IPS-20b (cell line): ENCODE results near the gene C1QTNF12.
A peak's percentile ranks its signal among the peaks of the same experiment; 100 is the strongest.

Experiments used
- H3K27ac ChIP-seq: one replicate; pipeline ENCODE4 v1.5.1; 2013; ENCODE audit warnings: low read length
- H3K27me3 ChIP-seq: 2 replicates; pipeline ENCODE4 v1.6.1; 2013; ENCODE audit warnings: mild to moderate bottlenecking, low read length, inconsistent platforms; ENCODE audit not compliant: insufficient read depth
- H3K36me3 ChIP-seq: 2 replicates; pipeline ENCODE4 v1.6.1; 2013; ENCODE audit warnings: low read depth, mild to moderate bottlenecking, inconsistent platforms, low read length, moderate library complexity; ENCODE audit not compliant: insufficient read depth
- H3K4me1 ChIP-seq: 2 replicates; pipeline ENCODE4 v1.6.1; 2013; ENCODE audit warnings: mild to moderate bottlenecking, control low read depth, inconsistent platforms, low read length, moderate library complexity; ENCODE audit not compliant: insufficient read depth
- H3K4me3 ChIP-seq: 2 replicates; pipeline ENCODE4 v1.5.1; 2013; ENCODE audit warnings: mild to moderate bottlenecking, low read length, inconsistent platforms
- H3K9ac ChIP-seq: 2 replicates; pipeline ENCODE4 v1.6.1; 2013; ENCODE audit warnings: low read depth, mild to moderate bottlenecking, inconsistent platforms, low read length, moderate library complexity
- H3K9me3 ChIP-seq: 2 replicates; pipeline ENCODE4 v1.6.1; 2013; ENCODE audit warnings: mild to moderate bottlenecking, low read depth, low read length, inconsistent platforms; ENCODE audit not compliant: insufficient read depth

C1QTNF12 gene

DNA sequence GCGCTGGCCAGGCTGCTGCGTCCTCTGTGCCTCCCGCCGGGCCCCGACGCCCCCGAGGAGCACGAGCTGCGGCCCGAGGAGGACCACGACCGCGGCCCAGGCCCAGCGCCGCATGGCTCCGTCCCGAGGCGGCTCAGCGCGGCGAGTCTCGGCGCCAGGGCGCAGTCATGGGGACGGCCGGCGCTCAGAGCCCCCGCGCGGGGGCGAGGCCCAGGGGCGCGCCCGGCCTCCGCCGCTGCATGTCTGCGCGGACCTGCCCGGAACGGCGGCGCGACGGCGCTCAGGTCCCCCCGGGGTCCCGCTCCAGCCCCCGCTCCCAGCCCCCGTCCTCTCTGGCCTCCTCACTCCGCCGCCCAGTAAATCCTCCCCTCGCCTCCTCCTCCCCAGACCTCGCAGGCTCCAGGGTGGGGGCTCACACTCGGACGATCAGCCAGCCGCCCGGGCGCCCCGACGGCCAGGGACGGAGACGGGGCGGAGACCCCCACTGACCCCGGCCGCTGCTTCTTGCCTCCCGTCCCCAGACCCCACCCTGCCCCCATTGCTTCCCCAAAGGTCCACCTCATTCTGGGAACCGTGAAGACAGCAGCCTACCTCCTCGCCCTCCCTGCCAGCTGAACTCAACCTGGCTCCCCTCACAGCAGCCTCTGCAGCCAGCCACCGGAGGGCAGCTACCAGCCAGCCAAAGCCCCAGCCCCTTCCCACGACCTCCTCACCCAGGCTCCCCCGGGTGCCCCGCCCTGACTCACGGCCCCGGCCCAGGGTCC, at the start of gene C1QTNF12:
Gene C1QTNF12 (minus strand): TSS at position 146 of the 764 bp plus-strand sequence. CDS start 32 bp downstream, at position 114.
- Histone ChIP-seq H3K4me1 (no peaks in the 10 kb centered on the region), H3K4me3 (peak within 1 kb of the TSS; percentile 14; the same call in 1 of the 2 replicates), H3K27ac (no peak within 1 kb of the TSS), H3K9me3 (no peaks in the 10 kb centered on the region), H3K36me3 (no peaks in the 10 kb centered on the region), H3K27me3 (peaks cover 29% of the 10 kb centered on the region), H3K9ac (no peak within 1 kb of the TSS)

DNA sequence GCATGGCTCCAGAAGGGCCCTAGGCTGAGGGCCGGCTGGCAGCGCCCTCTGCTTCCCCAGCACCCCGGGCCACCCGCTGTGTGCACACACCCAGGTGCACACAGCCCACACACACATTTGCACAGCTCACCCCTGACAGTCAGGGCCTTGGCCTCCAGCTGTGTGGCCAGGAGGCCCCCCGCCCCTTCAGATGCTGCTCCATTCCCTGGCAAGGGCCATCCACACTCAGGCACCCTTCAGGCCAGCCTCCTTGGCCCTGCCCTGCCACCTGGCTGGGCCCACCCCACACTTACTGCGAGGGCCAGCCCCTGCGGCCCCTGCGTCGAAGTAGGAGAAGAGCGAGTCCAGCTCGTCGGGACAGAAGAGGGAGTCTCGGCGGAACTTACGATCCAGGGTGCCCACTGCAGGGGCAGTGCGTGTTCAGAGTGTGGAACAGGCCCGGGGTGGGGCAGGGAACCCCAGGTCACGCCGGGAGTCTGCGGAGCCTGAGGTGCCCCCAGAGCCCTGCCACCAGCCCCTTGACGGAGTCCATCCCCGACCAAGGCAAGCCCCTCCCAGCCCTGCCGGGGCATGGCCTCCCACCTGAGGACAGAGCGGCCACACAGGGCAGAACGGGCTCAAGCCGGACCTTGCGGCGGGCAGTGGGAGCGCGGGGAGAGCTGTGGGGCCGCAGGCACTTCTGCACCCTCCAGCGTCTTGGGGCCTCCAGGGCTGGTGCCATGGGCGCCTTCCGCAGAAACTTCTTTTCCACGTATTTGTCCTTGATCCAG, 48.8 kb upstream of the C1QTNF12 start:
- Histone ChIP-seq H3K27me3 (no peaks in the 10 kb centered on the region), H3K9ac (no peak overlapping the region), H3K9me3 (no peaks in the 10 kb centered on the region), H3K4me3 (no peak overlapping the region), H3K27ac (no peak overlapping the region), H3K36me3 (no peaks in the 10 kb centered on the region), H3K4me1 (no peaks in the 10 kb centered on the region)

- Histone ChIP-seq H3K4me1 (no peaks in the 10 kb centered on the region), H3K27me3 (no peaks in the 10 kb centered on the region)
Measured at GRCh38 chr1:1294250-1294890, 47.8 kb upstream of the C1QTNF12 start.

GRCh38 chr1:1293263-1294249, 47.0 kb upstream of the C1QTNF12 start:
- Histone ChIP-seq H3K27me3 (no peaks in the 10 kb centered on the region), H3K9ac (no peak overlapping the region), H3K4me3 (no peak overlapping the region), H3K9me3 (no peaks in the 10 kb centered on the region), H3K27ac (no peak overlapping the region), H3K36me3 (no peaks in the 10 kb centered on the region), H3K4me1 (no peaks in the 10 kb centered on the region)

More at GRCh38 chr1:1294250-1294890, 47.8 kb upstream of the C1QTNF12 start:
- Histone ChIP-seq H3K9me3 (no peaks in the 10 kb centered on the region), H3K4me3 (no peak overlapping the region), H3K9ac (no peak overlapping the region), H3K36me3 (no peaks in the 10 kb centered on the region), H3K27ac (no peak overlapping the region)

DNA sequence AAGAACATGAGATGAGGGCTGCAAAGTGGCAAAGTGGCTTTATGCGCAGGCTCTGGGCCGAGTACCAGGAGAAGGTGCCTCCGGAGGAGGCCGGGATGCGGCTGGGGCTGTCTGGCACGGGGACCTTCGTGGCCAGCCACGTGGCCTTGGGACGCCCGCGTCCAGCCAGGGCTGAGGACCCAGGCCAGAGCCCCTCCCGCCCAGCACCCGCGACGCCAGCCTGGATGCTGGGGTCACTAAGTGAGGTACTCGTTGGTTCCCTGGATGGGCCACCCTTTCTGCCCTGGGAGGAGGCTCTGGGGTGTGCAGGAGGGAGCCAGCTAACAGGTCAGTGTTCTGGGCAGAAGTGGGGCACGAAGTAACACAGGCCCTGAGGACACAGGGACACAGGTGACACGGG, 46.3 kb upstream of the C1QTNF12 start:
- Histone ChIP-seq H3K36me3 (no peaks in the 10 kb centered on the region), H3K27me3 (no peaks in the 10 kb centered on the region), H3K27ac (no peak overlapping the region), H3K9me3 (no peaks in the 10 kb centered on the region), H3K4me3 (no peak overlapping the region), H3K4me1 (no peaks in the 10 kb centered on the region), H3K9ac (no peak overlapping the region)

DNA sequence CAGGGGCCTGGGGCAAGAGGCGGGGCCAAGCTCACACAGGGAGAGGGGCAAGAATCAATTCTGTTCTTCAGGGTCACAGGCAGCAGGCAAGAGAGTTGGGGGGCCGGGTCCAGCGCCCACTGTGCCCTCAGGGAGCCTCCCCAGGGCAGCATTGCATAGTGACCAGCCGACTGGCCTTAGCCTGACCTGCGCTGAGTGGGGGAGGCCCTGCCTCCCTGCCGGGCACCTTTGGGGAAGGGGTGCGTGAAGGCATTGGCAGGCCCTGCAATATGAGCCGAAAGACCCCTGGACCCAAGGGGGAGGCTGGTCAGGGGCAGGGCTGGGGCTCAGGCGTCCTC, 45.9 kb upstream of the C1QTNF12 start:
- Histone ChIP-seq H3K9me3 (no peaks in the 10 kb centered on the region), H3K4me3 (no peak overlapping the region), H3K4me1 (no peaks in the 10 kb centered on the region), H3K36me3 (no peaks in the 10 kb centered on the region), H3K9ac (no peak overlapping the region), H3K27ac (no peak overlapping the region), H3K27me3 (no peaks in the 10 kb centered on the region)

GRCh38 chr1:1291548-1292441, 45.3 kb upstream of the C1QTNF12 start:
- H3K9me3 ChIP-seq: no peaks in the 10 kb centered on the region
- H3K27me3 ChIP-seq: no peaks in the 10 kb centered on the region
- no peak overlapping the region for H3K9ac ChIP-seq
- no peaks in the 10 kb centered on the region for H3K36me3 ChIP-seq
- no peaks in the 10 kb centered on the region for H3K4me1 ChIP-seq
- H3K4me3 ChIP-seq: no peak overlapping the region
- no peak overlapping the region for H3K27ac ChIP-seq

DNA sequence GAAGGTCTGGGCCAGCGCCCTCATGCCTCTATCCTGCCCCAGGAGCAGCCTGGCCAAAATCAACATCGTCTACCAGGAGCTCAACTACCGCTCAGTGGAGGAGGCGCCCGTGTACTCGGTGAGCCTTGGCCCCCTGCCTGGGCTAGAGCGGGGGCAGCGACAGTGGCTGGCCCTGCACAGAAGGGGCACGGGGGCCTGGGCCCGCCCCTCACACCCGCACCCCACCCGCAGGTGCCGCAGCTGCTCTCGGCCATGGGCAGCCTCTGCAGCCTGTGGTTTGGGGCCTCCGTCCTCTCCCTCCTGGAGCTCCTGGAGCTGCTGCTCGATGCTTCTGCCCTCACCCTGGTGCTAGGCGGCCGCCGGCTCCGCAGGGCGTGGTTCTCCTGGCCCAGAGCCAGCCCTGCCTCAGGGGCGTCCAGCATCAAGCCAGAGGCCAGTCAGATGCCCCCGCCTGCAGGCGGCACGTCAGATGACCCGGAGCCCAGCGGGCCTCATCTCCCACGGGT, 44.6 kb upstream of the C1QTNF12 start:
- Histone ChIP-seq H3K27me3 (no peaks in the 10 kb centered on the region), H3K4me1 (no peaks in the 10 kb centered on the region), H3K4me3 (no peak overlapping the region), H3K36me3 (no peaks in the 10 kb centered on the region), H3K27ac (no peak overlapping the region), H3K9me3 (no peaks in the 10 kb centered on the region), H3K9ac (no peak overlapping the region)

- no peak overlapping the region for H3K9ac ChIP-seq
- H3K4me3 ChIP-seq: no peak overlapping the region
- H3K27ac ChIP-seq: no peak overlapping the region
Measured at GRCh38 chr1:1290238-1290731, 43.8 kb upstream of the C1QTNF12 start.

More at GRCh38 chr1:1290238-1290731, 43.8 kb upstream of the C1QTNF12 start:
- Histone ChIP-seq H3K9me3 (no peaks in the 10 kb centered on the region), H3K27me3 (no peaks in the 10 kb centered on the region), H3K4me1 (no peaks in the 10 kb centered on the region), H3K36me3 (no peaks in the 10 kb centered on the region)
